ENCODE results near the gene ABCB11. TPM values are rescaled to one million over a fixed set of nuclear protein-coding genes. Genes with fewer than 3 reads are reported as not detected.

The ABCB11 gene
- total and polyA plus RNA-seq, 9 of the 15 experiments (the other 6 are each of a cell fraction or from before 2014, with no cell fraction given) = 0.04 to 0.51 (median 0.10) TPM; not detected in 1

DNA sequence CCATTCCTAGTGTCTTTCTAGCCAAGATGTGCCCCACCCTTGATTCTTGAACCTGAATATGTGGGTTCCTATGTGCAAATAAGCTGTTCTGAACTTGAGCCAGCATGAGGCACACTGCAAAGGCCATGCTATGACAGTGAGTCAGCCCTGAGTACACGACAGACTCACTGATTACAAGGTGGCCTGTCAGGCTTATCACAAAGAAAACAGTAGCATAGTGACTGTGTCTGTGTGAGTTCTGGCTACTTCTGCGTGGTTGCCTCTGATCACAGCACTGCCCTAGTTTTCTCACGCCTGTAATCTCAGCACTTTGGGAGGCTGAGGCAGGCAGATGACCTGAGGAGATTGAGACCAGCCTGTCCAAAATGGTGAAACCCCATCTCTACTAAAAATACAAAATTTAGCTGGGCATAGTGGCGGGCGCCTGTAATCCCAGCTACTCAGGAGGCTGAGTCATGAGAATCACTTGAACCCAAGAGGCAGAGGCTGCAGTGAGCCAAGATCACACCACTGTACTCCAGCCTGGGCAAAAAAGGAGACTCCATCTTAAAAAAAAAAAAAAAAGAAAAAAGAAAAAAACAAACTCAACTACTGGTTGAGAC is 18.8 kb downstream of the ABCB11 start (continued):
- TF ChIP-seq, protein P1, sequence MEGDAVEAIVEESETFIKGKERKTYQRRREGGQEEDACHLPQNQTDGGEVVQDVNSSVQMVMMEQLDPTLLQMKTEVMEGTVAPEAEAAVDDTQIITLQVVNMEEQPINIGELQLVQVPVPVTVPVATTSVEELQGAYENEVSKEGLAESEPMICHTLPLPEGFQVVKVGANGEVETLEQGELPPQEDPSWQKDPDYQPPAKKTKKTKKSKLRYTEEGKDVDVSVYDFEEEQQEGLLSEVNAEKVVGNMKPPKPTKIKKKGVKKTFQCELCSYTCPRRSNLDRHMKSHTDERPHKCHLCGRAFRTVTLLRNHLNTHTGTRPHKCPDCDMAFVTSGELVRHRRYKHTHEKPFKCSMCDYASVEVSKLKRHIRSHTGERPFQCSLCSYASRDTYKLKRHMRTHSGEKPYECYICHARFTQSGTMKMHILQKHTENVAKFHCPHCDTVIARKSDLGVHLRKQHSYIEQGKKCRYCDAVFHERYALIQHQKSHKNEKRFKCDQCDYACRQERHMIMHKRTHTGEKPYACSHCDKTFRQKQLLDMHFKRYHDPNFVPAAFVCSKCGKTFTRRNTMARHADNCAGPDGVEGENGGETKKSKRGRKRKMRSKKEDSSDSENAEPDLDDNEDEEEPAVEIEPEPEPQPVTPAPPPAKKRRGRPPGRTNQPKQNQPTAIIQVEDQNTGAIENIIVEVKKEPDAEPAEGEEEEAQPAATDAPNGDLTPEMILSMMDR (IDR thresholded peaks at IDR 0.05 in 2 of 3, conservative IDR thresholded peaks at IDR 0.05 in 1 of 3; ENCODE audit: insufficient read depth in 2 of 3, low read depth in 1 of 3, low read length in 3 of 3) = peak in 1 of 3 experiments; percentile 1; a peak in 1 of 6 replicates
- TF ChIP-seq SMAD3 (CRISPR knock-in tag; conservative IDR thresholded peaks at IDR 0.05) = peak; percentile 79; the same call in 1 of the 2 replicates
- TF ChIP-seq, protein P2, sequence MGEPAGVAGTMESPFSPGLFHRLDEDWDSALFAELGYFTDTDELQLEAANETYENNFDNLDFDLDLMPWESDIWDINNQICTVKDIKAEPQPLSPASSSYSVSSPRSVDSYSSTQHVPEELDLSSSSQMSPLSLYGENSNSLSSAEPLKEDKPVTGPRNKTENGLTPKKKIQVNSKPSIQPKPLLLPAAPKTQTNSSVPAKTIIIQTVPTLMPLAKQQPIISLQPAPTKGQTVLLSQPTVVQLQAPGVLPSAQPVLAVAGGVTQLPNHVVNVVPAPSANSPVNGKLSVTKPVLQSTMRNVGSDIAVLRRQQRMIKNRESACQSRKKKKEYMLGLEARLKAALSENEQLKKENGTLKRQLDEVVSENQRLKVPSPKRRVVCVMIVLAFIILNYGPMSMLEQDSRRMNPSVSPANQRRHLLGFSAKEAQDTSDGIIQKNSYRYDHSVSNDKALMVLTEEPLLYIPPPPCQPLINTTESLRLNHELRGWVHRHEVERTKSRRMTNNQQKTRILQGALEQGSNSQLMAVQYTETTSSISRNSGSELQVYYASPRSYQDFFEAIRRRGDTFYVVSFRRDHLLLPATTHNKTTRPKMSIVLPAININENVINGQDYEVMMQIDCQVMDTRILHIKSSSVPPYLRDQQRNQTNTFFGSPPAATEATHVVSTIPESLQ (CRISPR knock-in tag; IDR thresholded peaks at IDR 0.05) = 0 out of 2 replicates have a peak, but pooled peaks have one; percentile 39
- peak; percentile 84 for TF ChIP-seq BHLHE40 (IDR thresholded peaks at IDR 0.05; ENCODE audit: low read length)
- TF ChIP-seq ZNF175 (CRISPR knock-in tag; IDR thresholded peaks at IDR 0.05; ENCODE audit: low read depth) = 0 out of 2 replicates have a peak, but pooled peaks have one; percentile 30
- TF ChIP-seq HDAC1 (IDR thresholded peaks at IDR 0.05) = peak; percentile 83 to 99; a peak in 3 of 4 replicates
- TF ChIP-seq, protein P3, sequence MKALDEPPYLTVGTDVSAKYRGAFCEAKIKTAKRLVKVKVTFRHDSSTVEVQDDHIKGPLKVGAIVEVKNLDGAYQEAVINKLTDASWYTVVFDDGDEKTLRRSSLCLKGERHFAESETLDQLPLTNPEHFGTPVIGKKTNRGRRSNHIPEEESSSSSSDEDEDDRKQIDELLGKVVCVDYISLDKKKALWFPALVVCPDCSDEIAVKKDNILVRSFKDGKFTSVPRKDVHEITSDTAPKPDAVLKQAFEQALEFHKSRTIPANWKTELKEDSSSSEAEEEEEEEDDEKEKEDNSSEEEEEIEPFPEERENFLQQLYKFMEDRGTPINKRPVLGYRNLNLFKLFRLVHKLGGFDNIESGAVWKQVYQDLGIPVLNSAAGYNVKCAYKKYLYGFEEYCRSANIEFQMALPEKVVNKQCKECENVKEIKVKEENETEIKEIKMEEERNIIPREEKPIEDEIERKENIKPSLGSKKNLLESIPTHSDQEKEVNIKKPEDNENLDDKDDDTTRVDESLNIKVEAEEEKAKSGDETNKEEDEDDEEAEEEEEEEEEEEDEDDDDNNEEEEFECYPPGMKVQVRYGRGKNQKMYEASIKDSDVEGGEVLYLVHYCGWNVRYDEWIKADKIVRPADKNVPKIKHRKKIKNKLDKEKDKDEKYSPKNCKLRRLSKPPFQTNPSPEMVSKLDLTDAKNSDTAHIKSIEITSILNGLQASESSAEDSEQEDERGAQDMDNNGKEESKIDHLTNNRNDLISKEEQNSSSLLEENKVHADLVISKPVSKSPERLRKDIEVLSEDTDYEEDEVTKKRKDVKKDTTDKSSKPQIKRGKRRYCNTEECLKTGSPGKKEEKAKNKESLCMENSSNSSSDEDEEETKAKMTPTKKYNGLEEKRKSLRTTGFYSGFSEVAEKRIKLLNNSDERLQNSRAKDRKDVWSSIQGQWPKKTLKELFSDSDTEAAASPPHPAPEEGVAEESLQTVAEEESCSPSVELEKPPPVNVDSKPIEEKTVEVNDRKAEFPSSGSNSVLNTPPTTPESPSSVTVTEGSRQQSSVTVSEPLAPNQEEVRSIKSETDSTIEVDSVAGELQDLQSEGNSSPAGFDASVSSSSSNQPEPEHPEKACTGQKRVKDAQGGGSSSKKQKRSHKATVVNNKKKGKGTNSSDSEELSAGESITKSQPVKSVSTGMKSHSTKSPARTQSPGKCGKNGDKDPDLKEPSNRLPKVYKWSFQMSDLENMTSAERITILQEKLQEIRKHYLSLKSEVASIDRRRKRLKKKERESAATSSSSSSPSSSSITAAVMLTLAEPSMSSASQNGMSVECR (CRISPR knock-in tag; IDR thresholded peaks at IDR 0.05) = peak; percentile 50; the same call in 1 of the 2 replicates
- TF ChIP-seq, protein P4, sequence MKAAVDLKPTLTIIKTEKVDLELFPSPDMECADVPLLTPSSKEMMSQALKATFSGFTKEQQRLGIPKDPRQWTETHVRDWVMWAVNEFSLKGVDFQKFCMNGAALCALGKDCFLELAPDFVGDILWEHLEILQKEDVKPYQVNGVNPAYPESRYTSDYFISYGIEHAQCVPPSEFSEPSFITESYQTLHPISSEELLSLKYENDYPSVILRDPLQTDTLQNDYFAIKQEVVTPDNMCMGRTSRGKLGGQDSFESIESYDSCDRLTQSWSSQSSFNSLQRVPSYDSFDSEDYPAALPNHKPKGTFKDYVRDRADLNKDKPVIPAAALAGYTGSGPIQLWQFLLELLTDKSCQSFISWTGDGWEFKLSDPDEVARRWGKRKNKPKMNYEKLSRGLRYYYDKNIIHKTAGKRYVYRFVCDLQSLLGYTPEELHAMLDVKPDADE (conservative IDR thresholded peaks at IDR 0.05; ENCODE audit: control insufficient read depth, low read depth, low read length) = peak; percentile 88; the same call in 1 of the 2 replicates
- peak; percentile 59 to 61; a peak in 3 of 4 replicates for TF ChIP-seq NRF1 (conservative IDR thresholded peaks at IDR 0.05 in 1 of 2, IDR thresholded peaks at IDR 0.05 in 1 of 2)
- TF ChIP-seq, protein P5, sequence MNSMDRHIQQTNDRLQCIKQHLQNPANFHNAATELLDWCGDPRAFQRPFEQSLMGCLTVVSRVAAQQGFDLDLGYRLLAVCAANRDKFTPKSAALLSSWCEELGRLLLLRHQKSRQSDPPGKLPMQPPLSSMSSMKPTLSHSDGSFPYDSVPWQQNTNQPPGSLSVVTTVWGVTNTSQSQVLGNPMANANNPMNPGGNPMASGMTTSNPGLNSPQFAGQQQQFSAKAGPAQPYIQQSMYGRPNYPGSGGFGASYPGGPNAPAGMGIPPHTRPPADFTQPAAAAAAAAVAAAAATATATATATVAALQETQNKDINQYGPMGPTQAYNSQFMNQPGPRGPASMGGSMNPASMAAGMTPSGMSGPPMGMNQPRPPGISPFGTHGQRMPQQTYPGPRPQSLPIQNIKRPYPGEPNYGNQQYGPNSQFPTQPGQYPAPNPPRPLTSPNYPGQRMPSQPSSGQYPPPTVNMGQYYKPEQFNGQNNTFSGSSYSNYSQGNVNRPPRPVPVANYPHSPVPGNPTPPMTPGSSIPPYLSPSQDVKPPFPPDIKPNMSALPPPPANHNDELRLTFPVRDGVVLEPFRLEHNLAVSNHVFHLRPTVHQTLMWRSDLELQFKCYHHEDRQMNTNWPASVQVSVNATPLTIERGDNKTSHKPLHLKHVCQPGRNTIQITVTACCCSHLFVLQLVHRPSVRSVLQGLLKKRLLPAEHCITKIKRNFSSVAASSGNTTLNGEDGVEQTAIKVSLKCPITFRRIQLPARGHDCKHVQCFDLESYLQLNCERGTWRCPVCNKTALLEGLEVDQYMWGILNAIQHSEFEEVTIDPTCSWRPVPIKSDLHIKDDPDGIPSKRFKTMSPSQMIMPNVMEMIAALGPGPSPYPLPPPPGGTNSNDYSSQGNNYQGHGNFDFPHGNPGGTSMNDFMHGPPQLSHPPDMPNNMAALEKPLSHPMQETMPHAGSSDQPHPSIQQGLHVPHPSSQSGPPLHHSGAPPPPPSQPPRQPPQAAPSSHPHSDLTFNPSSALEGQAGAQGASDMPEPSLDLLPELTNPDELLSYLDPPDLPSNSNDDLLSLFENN (IDR thresholded peaks at IDR 0.05; ENCODE audit: low read depth in 2 of 2, low read length in 2 of 2) = peak in 1 of 2 experiments; percentile 93; a peak in 2 of 4 replicates
